NCI-H345 (cell line): ENCODE results near the gene ARHGEF6.
"Not testable (repeated sequence)": the region's sequence is repeated elsewhere in the genome, so short reads cannot be mapped to it uniquely, and the experiment has no call there.

ENCODE experiments used
- DNase-seq: peaks from one replicate; lab custom pipeline; 2025; lab: John Stamatoyannopoulos, UW

ARHGEF6 gene

DNA sequence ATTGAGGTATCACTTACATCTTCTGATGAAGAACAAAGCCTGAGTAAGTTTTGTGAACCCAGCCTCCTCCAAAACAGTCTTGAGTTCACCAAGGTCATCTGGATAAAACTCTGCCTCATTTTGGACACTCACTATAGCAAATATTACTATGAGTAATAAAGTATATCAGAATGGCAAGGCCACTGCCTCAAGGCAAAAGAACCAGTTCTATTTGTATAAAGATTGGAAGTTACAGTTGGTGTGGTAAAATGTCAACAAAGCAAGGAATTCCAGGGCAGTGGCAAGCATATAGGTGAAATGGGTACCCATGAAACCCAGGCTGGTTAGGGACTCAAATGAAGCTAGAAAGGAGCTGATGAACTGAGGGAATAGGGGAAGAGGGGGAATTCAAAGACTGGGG, 2.4 kb upstream of the ARHGEF6 start:
- no peak for DNase-seq

DNA sequence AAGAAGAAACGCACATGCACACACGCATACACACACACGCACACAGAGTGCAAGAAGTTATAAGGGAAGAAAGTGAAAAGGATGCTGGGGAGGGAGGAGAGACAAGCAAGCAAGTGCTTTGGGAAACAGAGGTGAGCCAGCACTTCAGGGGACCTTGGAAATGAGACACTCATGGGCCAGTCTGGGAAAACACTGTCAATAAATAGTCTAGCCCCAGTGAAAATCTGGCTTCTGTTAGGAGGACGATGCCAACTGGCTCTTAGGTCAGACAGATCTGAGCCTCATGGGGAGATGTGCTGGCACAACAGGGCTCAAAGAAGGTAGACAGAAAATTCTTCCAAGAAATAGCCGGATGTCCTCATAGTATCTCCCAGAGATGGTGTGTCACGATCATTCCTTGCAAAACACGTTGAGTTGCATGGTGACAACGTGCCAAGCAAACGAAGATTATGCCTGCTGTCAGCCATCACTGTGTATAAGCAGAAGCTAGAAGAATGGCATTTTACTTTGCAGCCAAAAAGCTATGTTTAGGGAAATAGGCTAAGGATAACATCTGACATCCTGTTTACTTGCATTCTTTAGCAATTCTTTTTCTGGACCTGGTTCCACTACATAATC, 557 bp upstream of the ARHGEF6 start:
- DNase-seq = no peak

DNA sequence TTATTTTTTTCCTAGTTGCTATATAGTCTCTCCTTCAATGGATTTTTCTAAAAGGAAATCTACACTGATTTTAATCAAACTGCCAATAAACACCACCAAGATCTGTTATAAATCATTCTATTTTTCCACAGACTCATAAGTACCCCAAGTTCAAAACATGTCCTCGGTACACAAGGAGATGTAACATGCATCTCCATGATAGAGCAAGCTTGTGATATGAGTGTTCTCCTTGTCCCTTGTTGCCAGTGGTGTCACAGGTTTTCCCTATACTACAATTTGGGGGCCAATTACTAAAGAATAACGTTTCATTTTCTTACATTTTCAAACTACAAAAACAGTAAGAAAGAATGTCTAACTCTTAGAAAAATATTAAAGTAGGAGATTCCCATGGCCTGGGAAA, 491 bp downstream of the ARHGEF6 start:
- no peak for DNase-seq

DNA sequence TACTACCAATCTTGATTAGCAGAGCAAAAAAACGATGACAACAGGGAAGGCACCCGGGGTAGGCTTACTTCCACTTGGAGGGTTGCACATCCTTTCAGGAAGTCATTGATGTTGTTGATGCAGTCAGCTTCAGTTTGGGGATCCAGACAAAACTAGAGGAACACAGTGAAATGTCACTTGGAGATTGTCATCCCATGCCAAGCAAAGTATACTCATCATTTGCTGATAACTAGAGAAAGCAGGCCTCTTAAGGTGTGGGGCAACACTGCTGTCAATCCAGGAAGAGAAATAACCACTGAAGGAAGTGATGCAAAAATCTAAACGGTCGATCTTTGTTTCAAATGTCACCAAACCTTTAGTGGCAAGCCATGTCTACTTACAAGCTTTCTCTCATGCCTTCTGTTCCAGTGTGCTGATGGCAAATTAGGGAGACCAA, 1.4 kb downstream of the ARHGEF6 start:
- DNase-seq = no peak

DNA sequence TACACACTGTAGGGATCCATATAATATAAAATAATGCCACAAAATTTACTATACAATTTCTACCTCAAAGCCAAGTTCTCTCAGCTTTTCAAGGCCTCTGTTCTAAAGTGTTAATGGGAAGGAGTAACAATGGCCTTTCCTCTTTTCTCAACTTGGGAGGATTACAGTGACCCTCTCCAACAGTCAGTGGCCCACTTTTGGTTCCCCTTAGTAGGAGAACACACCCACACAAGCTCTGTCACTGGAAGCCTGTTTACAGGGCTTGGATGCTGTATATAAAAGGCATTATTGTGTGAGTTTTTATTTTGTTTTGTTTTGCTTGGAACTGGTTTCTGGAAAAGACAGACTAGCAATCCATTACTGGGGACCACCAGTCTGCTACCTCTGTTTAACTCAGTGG, 1.8 kb downstream of the ARHGEF6 start:
- no peak for DNase-seq

DNA sequence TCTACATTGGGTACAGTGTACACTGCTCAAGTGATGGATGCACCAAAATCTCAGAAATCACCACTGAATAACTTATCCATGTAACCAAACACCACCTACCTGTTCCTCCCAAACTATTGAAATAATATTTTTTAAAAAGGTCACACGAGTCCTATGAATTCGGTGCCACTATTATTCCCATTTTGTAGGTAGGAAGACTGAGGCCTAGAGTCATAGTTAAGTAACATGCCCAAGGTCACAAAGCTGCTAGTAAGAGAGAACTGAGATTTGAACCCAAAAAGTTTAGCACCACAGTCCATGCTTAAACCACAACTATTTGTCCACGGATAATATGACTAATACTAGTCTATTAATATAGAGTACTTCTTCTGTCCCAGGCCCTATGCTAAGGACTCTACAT, 2.7 kb downstream of the ARHGEF6 start:
- no peak for DNase-seq

DNA sequence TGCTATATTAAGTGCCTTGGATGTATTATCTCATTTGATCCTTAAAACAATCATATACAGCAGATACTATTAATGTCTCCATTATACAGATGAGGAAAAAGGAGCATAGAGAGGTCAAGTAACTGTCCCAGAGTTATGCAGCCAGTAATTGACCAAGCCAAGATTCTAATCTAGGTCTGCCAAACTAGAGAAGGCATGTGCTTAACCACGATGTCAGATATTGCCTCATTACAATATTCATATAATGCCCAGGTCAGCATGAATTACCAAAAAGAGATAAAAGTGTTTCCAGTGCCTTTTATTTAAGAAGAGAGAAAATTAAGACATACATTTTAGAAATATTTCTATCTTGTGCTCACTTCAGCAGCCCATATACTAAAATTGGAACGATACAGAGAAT, 7.1 kb downstream of the ARHGEF6 start:
- DNase-seq = no peak

DNA sequence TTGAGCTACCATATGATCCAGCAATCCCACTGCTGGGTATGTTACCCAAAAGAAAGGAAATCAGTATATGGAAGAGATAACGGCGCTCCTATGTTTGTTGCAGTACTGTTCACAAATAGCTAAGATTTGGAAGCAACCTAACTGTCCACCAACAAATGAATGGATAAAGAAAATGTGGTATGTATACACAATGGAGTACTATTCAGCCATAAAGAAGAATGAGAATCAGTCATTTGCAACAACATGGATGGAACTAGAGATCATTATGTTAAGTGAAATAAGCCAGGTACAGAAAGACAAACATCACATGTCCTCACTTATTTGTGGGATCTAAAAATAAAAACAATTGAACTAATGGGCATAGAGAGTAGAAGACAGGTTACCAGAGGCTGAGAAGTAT, 8.9 kb downstream of the ARHGEF6 start:
- DNase-seq = not testable (repeated sequence)

DNA sequence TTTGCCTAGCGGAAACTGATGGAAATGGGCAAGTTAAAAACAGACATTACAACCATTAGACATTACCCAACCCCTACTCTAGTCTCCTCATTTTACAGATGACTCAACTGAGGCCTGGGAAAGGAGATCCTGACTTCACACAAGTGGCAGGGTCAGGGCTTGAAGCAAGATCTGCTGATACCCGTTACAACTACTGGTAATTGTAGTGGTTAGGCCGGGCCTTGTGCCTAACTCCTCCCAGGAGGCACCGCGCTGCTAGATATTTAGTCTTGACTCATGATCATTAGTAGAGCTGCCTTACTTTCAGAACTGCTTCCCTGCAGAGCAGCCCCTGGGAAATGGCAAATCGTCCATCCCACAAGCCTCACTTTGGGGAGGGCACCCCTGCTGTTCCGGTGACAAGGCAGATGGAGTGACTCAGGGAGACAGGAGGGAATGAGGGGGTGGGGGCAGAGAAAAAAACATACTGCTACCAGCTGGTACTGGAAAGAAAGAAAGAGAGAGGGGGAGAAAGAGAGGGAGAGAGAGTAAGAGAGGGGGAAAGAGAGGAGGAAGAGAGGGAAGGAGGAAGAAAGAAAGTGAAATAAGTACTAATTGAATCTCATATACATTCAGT, 12.2 kb downstream of the ARHGEF6 start:
- peak; percentile 7 for DNase-seq

DNA sequence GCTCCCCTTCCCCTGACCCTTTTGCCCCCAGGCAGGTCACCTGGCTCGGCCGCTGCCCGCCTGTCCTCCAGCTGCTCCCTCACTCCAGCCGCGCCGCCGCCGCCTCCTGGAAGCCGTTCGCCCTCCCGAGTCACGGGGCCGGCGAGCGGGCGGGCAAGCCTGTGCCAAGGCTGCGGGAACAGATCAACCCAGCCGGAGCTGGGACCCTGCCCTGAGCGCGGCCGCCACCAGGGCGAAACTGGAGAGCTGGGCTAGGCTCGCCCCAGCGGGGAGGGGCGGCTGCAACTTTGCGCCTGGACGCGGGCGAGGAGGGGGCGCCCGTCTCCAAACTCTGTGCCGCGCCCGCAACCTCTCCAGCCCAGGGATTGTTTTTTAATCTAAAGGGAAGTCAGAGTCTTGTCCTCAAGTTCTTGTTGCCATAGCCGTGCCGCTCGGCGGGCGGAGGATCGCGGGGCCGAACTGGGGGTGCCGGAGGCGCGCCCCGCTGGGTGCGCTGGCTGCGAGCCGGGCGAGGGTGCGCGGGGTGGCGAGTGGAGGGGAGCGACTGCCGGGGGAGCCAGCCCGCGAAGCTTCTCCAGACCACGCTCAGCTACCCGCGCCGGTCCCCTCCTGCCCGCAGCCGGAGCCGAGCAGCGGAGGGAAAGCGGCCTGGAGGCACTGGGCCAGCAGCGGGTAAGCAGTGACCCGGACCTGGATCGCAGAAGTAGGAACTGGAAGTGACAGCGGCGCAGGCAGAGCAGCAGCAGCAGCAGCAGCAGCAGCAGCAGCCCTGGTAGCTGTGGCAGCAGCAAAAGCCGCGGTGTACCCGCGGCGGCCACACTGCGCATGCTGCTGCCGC, 13.4 kb downstream of the ARHGEF6 start:
- DNase-seq = peak; percentile 33

DNA sequence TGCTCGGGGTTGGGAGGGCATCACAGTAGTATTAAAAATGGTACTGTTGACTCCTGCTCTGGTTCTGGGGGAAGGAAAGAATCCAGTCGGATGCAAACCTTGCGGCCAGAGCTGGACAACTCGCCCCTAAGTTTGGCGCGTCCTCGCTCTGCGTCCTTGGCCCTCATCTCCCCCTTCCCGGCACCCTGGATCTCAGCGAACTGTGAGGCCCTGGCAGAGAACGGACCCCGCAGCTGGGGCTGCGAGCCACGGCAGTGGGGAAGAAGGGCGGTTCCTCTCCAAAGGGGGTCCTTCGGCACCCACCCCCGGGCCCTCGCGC, 14.0 kb downstream of the ARHGEF6 start:
- DNase-seq = no peak

DNA sequence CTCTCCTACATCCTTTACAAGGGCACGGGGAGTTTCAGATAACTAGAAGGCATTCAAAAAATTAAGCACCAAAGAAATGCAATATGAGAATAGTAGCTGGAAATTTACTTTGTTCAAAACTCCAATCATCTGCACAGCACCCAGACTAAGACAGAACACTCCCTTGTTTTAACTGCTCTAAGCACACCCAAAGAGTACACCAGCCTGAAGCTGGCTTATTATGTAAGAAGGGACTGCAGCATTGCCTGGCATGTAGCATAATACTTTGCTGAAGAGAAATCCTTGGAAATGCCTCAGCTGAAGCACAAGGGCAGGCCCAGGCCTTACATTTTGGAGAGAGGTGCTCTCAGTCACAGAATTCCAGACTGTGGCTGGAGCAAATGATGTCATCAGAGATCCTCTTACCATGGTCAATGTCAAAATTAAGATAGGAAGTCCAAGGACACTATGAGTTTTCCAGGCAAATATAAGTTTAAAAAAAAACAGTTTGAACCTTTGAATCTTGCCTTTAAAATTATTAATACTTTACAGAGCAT, 14.8 kb downstream of the ARHGEF6 start:
- no peak for DNase-seq

DNA sequence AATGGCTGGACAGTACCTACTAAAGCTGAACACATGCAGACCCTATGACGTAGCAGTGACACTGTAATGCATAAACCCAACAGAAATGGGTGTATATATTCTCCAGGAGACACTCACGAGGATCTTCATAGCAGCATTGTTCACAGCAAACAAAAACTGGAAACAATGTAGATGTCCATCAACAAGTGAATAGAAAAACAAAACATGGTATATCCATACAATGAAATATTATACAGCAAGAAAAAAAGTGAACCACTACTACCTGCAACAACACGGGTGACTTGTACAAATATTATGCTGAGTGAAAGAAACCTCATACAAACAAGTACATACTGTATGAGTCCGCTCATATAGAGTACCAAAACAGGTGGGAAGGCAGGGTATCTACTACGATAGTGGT, 16.5 kb downstream of the ARHGEF6 start:
- no peak for DNase-seq

DNA sequence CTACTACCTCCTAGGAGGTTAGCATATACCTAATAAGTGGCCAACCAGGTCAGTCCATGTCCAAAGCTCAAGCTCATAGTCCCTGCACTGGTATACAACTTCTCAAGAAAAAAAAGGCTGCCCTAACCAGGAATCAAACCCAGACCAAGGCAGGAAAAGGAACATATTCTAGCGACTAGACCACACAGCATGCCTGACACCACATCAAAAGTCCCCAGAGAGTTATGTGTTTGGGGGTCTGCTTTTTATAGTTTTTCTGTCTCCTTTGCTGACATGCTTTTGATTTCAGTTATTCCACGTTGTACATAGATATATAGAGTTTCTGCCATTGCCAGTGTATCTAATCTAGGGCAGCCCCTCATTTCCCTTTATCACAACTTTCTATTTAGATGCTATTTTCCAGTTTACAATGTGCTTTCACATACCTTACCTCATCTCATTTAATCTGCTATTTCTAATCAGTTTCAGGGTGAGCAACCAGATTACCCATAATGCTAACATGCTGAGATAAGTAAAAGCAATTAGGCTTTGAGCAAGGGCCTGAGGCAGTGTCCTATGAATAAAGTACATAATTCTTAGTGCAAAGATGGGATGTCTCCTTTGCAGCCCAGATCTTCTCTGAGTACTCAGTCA, 17.8 kb downstream of the ARHGEF6 start:
- no peak for DNase-seq

DNA sequence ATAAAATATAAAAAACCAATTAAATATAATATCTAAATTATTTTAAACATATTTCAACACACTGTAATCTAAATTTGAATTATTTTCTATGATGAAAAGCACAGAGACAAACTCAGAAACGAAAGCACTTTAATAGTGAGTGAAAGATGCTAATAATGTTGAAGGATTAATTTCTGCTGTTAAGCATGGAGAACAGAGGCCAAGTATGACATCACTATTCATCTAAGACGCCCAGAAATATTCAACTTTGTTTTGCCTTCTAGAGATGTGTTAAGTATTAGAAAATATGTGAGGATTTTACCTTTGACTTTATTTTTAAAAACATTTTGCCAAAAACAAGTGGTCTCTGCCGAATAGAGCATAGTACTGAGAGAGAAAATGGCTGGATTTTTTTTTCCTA, 19.3 kb downstream of the ARHGEF6 start:
- no peak for DNase-seq

DNA sequence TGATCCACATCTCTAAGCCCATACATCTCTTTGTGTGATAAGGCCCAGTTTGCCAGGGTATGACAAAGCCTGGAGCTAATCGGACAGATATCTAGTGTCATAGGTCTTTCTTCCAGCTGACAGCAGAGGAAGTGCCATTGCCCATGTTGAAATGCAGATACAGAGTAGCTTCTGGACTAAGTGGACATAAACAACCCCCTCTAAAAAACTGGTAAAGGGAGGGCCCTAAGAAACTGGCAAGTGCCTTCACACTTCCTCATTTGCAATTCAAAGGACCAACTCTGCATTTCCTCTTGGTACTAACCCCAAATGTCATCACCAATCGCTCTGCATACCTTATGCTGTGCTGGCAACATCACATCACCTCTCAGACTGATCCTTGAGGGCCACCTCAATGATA, 20.8 kb downstream of the ARHGEF6 start:
- no peak for DNase-seq

DNA sequence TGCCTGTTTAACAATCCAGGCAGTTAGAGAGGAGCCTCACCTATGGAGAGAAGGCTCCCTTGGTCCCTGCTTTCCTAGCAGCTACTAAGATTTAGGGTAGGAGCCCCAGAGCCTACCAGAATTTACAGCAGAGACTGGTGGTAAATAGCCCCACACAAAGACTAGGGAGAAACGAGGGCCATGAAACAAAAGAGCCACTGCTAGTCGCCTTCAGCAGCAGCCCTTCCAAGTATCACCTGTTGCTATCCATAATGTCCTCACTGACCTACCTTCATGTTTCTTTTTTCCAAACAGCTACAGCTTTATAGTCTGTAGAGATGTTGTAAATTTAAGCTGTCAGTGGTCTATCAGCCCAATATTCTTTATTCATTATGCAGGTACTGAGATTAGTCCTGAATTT, 25.3 kb downstream of the ARHGEF6 start:
- no peak for DNase-seq

DNA sequence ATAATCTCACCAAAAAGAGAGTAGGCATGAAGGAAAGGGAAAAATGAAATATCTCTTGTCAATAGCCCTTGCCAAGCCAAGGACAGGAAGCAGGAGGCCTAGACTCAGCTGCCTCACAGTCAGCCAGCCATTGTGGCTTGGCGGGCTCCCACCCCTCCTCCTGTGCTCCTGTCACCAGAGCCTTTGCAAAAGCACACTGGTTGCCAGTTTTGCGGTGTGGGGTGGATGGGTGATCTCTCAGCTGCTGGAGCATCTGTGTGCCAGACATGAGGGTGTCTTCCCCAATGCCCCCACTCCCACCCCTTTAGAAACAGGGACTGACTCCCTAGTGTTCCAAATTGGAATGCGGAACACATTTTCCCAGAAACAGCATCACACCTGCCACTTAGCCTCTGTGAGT, 26.1 kb downstream of the ARHGEF6 start:
- peak; percentile 43 for DNase-seq

DNA sequence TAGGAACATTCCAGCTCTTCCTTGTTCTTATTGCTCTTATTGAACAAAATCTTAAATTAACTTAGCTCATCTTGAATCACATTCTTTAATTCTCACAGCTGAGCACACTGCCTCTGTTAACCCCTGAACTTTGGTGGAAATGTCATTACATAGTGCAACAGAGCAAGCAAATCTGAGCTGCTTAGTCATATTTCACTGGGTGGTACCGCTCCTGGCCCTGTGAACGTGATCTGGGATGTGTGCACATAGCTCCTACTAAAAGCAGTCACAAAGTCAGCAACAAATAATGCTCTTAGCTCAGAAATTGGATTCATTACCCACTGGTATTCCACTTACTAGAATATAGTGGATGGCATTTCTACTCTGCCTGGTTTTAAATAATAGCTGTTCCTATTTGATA, 27.9 kb downstream of the ARHGEF6 start:
- no peak for DNase-seq

DNA sequence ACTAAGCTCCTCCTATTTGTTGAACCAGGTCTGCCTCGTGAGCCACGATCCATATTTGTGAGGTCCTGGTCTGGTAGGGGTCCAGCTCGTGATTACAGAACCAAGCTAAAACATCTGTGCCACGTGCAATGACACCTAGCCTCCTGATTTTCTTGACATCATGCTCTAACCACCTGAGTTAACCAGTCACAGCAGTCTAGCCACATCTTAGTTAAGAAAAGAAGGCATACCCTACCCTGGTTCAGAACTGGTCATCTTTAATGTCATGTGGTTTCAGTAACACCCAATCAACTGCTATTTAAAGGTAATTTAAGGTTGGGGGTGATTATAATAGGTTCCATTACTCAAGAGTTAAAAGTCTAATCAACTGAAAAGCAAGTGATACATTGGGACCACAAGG, 28.4 kb downstream of the ARHGEF6 start:
- no peak for DNase-seq

DNA sequence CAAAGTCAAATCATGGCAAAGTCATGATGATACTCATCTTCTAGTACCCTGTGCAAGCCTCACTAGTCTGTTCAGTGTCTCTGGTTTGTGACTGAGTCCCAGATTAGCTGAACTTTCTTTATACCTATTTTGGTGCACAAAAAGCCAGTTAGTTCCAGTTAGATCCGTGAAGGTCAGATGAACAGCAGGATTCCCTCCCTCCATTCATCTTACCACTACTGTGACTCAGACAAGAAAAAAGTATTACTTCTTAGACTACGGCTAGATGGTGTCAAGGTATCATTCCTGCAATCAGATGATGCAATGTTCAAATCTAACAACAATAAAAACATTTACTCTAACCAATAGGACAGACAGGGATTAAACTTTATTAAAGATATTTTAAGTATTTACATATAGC, 30.4 kb downstream of the ARHGEF6 start:
- DNase-seq = no peak
